Neutrophil (primary cell): ENCODE data around the gene SPATA31A3.
"Not testable (repeated sequence)": the region's sequence is repeated elsewhere in the genome, so short reads cannot be mapped to it uniquely, and the experiment has no call there.

Experiments used
- H3K27ac ChIP-seq: fragments of 200-600 bp; sonication (generic); 2 replicates; pipeline ENCODE4 v1.5.1; 2016; ENCODE audit warnings: mild to moderate bottlenecking, moderate library complexity
- H3K27me3 ChIP-seq: fragments of 200-600 bp; sonication (generic); 2 replicates; pipeline ENCODE4 v1.6.0; 2016; ENCODE audit warnings: mild to moderate bottlenecking
- H3K36me3 ChIP-seq: fragments of 200-600 bp; sonication (generic); 2 replicates; pipeline ENCODE4 v1.5.1; 2017
- H3K4me1 ChIP-seq, 2 experiments: fragments of 200-600 bp in 1 of 2; sonication (generic) in 1 of 2; 1 replicate in 1 of 2; 2 replicates in 1 of 2; pipeline versions ENCODE4 v1.5.1 to v1.6.1; 2013 to 2016; ENCODE audit warnings: low read depth in 1 of 2, low read length in 1 of 2, mild to moderate bottlenecking in 1 of 2, moderate library complexity in 1 of 2; ENCODE audit not compliant: control insufficient read depth in 1 of 2, insufficient read depth in 1 of 2
- H3K4me3 ChIP-seq, 2 experiments: fragments of 200-600 bp in 1 of 2; sonication (generic) in 1 of 2; 1 replicate in 1 of 2; 2 replicates in 1 of 2; pipeline ENCODE4 v1.5.1; 2013 to 2016; ENCODE audit warnings: low read depth in 1 of 2, low read length in 1 of 2, mild to moderate bottlenecking in 1 of 2, moderate library complexity in 1 of 2
- H3K9me3 ChIP-seq: fragments of 200-600 bp; sonication (generic); 2 replicates; pipeline ENCODE4 v1.5.1; 2016

The SPATA31A3 gene

DNA sequence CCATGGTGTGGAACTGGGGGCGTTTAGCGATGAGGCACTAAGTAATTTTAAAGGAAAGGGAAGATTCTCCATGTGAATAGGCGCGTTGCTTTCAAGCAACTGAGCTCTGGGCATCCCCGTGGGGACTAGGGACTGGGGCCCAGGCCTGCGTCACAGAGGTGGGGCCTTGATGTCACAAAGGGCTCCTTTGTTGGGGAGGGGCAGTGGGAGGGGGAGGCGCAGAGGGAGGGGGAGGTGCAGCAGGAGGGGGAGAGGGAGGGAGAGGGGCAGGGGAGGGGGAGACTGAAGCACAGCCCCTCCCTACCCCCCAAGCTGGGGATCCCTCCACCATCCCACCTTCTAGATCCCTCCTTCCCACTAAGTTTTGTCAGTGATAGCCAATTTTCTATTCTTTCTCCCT lies at the start of gene SPATA31A3:
SPATA31A3 (minus strand) TSS at position 101 of the 400 bp plus-strand sequence; CDS start at position 72, 29 bp downstream.
- not testable (repeated sequence) for H3K27me3 ChIP-seq, H3K36me3 ChIP-seq, H3K9me3 ChIP-seq, H3K4me1 ChIP-seq, H3K27ac ChIP-seq, H3K4me3 ChIP-seq

DNA sequence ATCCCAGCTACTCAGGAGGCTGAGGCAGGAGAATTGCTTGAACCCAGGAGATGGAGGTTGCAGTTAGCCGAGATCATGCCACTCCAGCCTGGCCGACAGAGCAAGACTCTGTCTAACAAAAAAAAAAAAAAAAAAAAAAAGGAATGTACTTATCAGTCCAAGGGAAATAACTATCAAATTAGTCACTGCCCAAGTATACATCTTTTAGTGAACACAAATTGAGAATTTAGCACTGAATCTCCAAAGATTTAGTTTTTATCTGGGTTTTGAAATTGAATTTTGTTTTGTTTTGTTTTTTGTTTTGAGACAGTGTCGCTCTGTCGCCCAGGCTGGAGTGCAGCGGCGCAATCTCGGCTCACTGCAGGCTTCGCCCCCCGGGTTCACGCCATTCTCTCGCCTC lies 39.8 kb downstream of the SPATA31A3 start:
- not testable (repeated sequence) for H3K9me3 ChIP-seq, H3K4me1 ChIP-seq, H3K27me3 ChIP-seq, H3K27ac ChIP-seq, H3K36me3 ChIP-seq, H3K4me3 ChIP-seq

DNA sequence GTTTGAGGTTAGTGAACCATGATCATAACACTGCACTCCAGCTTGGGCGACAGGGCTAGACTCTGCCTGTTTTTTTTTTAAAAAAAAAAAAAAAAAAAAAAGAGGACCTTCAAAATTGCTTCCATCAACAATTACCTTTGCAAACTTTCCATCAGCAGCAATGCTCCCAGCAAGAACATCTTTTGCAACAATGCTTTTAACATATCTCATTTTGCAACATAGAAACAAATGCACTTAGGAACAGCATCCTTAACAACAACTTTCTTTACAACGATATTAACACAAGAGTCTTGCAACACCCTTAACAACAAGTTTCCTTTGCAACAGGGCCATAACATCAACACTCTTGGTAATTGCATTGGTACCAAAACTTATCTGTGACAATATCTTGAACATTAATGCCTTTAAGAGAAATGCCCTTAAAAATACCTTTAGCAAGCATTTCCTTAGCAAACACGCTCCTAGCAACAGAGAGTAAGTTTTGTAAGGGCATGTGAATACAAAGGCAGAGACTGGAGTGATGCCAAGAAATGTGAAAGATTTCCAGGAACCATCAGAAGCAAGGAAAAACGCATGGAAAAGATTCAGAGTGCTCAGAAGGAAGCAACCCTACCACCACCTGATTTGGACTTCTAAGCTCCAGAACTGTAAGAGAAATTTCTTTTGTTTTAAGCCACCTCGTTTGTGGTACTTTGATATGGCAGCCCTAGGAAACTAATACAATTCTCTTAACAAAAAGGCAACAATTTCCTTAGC lies 49.8 kb downstream of the SPATA31A3 start:
- not testable (repeated sequence) for H3K36me3 ChIP-seq, H3K27me3 ChIP-seq, H3K4me1 ChIP-seq, H3K9me3 ChIP-seq, H3K27ac ChIP-seq, H3K4me3 ChIP-seq

DNA sequence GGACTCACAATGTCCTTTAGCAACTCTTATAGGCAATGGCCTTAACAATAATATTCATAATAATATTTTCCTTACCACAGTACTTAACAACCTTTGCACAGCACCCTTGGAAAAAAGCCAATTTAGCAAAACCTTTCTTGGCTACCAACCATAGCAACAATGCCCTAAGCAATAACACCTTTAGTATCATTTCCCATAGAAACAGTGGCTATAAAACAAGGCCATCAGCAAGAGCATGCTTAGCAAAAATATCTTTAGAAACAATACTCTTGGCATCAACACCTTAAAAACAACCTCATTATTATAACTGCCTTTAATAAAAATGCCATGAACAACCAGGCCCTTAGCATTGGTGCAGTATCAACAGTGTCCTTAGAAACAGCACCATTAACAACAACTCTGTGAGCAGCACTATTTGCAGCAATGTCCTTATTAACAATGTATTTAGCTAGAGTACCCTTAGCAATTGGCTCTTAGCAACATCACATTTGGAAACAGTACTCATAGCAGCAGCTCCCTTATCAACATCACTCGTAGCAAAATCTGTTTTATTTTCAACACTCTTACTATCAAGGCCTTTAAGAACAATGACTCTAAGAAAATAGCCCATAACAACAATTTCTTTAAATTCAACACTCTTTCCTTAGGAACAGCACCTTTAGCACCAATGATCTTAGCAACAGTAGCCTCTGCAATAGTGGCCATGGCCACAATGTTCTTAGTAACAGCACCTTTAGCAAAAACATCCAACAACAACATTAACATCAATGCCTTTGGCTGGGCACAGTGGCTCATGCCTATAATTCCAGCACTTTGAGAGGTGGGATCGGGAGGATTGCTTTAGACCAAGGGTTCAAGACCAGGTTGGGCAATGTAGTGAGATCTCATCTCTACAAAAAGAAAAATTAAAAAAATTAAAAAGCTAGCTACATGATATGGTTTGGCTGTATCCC lies 52.2 kb downstream of the SPATA31A3 start:
- H3K36me3 ChIP-seq, H3K4me1 ChIP-seq, H3K27me3 ChIP-seq, H3K27ac ChIP-seq, H3K4me3 ChIP-seq, H3K9me3 ChIP-seq: not testable (repeated sequence)

DNA sequence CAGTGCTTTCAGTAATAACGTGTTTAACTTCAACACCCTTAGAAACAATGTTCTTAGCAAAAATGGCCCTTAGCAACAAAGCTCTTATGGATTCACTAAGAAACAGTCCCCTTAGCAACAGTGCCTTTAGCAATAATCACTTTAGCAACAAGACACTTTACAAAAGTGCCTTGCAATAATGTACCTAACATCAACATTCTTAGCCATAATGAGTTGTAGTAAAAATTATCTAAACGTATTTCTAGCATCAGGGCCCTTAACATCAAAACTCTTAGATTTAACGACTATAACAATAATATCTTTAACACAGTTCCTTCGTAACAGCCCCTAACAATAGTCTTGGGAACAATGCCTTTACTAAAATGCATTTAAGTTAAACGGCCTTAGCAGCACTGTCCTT lies 54.0 kb downstream of the SPATA31A3 start:
- not testable (repeated sequence) for H3K27me3 ChIP-seq, H3K36me3 ChIP-seq, H3K4me1 ChIP-seq, H3K4me3 ChIP-seq, H3K27ac ChIP-seq, H3K9me3 ChIP-seq

DNA sequence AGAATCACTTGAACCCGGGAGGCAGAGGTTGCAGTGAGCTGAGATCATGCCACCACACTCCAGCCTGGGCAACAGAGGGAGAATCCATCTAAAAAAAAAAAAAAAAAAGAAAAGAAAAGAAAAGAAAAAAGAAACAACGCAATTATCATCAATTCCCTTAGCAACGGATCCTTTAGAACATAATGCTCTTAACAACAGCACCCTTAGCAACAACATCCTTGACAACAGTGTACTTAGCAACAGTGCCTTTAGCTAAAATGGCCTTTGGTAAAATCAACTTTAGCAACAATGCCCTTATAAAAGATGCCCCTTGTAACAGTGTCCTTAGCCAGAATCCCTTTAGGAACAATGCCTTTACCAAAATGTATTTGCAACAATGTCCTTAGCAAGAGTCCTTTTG lies 54.7 kb downstream of the SPATA31A3 start:
- not testable (repeated sequence) for H3K4me3 ChIP-seq, H3K36me3 ChIP-seq, H3K27me3 ChIP-seq, H3K4me1 ChIP-seq, H3K9me3 ChIP-seq, H3K27ac ChIP-seq
